Measurements from ENCODE around the gene NCOR1. TPM values are rescaled to one million over a fixed set of nuclear protein-coding genes. Genes with fewer than 3 reads are reported as not detected.

The NCOR1 gene
- total RNA-seq, 2 donors from 2014 or later: 59.6 to 65.7 TPM

DNA sequence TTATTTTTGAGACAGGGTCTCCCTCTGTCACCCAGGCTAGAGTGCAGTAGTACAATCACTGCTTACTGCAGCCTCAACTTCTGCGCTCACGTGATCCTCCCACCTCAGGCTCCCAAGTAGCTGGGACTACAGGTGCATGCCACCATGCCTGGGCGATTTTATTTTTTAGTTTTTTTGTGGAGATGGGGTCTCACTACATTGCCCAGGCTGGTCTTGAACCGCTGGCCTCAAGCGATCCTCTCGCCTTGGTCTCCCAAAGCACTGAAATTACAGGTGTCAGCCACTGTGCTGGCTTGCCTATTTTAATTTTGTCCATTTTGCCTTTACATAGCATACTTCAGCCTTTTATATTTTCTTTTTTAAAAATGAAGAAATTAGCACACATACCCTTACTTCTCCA is 164.5 kb downstream of the NCOR1 start:
- ATAC-seq (no peak), DNase-seq (no peak)
- intact Hi-C loops (cut with DNase I): no loop called here

- intact Hi-C loops (cut with DNase I): no loop called here
- no peak for DNase-seq
- ATAC-seq: peak; percentile 19 to 50
Observed at GRCh38 chr17:16048811-16049449, 166.4 kb downstream of the NCOR1 start.

- intact Hi-C loops (cut with DNase I): no loop called here
- ATAC-seq: no peak
Observed at GRCh38 chr17:16046966-16047365, 168.4 kb downstream of the NCOR1 start.

GRCh38 chr17:16044487-16044886 is 170.8 kb downstream of the NCOR1 start:
- ATAC-seq (no peak), DNase-seq (no peak)
- intact Hi-C loops (cut with DNase I): no loop called here

More at GRCh38 chr17:16046966-16047365, 168.4 kb downstream of the NCOR1 start:
- DNase-seq: no peak

DNA sequence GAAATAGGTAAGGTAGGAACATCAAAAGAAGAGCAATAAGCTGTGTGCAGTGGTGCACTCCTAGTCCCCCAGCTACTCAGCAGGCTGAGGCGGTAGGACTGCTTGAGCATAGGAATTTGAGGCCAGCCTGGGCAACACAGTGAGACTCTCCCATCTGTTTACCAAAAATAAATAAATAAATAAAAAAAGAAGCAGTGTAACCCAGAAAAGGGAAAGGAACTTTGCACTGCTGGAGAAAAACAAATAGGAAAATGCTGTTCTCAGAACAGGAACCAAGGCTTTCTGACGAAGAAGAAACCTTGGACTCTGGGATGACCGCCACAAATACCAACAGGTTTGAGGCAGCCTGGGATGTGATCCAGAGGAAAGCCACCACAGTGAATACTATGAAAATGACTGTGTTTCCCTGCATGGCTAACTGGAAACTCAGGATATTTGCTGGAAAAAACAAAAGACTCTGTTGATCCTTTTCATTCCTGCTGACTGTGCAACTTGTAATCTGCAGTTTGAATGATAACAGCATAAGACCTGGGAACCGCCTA is 174.6 kb downstream of the NCOR1 start:
- intact Hi-C loops (cut with DNase I): no loop called here
- DNase-seq (no peak), ATAC-seq (peak in 1 of 2 donors; percentile 29)

DNA sequence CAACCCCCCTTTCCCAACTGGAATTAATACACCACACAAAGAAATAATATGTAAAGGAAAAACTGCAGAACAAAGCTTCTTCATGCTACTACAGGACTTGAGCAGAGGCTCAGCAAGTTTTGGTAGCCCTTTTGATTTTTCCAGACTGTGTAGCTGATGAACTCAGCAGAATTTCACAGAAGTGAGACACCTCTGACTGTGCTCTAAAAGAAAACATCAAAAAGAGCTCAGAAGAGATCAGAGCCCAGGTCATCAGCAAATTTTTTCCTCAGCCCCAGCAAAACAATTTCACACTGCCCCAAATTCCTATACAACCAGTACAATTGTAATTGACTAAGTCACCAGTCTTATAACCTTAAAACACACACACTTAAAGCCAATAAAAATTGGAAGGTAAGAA is 177.7 kb downstream of the NCOR1 start:
- no peak for ATAC-seq

GRCh38 chr17:16036261-16036660 is 179.1 kb downstream of the NCOR1 start:
- ATAC-seq (no peak), DNase-seq (no peak)
- intact Hi-C loops (cut with DNase I): no loop called here

More for the DNA sequence above, 177.7 kb downstream of the NCOR1 start:
- DNase-seq: no peak
- intact Hi-C loops (cut with DNase I): no loop called here

- no peak for DNase-seq
- intact Hi-C loops (cut with DNase I): no loop called here
- ATAC-seq: no peak
Observed at GRCh38 chr17:16033729-16034349, 181.5 kb downstream of the NCOR1 start.

DNA sequence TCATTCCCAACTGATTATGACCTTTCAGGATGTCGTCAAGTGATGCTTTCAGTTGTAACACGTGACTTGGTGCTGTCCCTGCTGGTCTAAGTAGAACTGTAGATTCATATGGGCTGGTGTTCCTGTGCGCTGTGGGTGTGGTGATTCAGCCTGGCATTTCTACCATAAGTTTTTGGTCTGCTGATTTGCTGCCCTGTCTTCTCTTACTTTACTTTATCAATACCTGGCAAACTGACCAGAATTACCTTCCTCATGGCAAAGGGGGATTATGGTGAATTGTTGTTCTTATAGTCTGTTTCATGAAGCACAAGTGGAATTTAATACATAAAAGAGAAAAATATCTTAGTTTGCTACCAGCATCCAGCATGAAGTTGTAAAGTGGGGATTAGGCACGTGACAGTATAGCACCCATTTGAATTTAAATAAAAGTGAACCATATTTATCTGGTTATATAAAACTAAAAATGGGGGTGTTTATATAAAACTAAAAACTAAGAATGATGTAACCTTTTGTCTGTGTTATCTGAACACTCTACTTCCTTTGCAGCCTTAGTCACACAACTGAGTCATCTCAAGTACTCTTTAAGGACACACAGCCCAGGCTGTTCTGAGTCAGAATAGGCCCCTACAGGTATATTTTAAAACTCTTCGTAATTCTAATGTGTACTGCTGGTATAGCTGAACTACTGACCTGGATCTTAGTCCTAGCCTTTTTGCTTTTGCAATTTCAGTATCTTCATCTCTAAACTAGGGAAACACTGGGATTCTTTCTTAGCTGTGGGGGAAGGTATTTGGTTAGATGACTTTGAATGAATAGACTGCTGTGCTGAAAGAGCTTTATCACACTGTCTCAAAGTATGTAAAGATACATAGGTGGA is 187.4 kb downstream of the NCOR1 start:
- peak; percentile 71 to 96 for ATAC-seq
- no peak for DNase-seq
- intact Hi-C loops (cut with DNase I): no loop called here

DNA sequence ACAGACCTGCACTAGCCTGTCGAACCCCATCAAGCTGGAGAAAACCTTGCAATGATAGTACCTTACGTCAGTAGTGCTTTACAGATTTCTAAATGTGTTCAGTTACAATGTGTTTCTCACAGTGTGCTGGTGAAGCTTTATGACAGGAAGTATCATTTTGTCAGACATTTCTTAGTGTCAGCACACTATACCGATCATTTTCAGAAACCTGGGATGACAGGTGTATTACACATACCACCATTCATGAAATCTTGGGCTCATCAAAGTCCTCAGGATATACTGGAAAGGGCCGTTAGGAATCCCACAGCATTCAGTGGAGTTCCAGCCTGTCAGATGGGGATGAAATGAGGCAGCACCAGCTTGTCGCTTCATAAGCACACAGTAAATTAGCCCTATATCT is 188.4 kb downstream of the NCOR1 start:
- no peak for DNase-seq
- no peak for ATAC-seq
- intact Hi-C loops (cut with DNase I): no loop called here

DNA sequence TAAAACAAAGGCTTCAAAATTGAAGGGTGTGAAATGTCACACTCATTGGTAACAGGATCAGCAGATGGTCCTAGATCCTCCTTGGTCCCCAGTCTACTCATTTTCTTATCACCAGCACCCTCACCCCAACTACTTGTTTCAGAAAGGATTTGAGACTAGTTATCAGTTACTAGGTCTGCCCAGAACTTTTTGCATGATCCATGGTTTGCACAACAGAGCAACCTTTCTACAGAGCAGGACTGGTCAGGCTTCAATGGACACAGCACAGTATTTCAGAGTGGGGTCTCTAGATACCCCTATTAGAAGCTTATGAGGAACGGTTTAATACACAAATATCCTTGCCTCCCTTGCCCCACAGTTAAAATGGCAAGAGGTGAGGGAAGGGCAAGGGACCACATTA is 190.1 kb downstream of the NCOR1 start:
- ATAC-seq (no peak), DNase-seq (no peak)
- intact Hi-C loops (cut with DNase I): no loop called here

- intact Hi-C loops (cut with DNase I): no loop called here
- ATAC-seq: no peak
- no peak for DNase-seq
Observed at GRCh38 chr17:16023881-16024280, 191.5 kb downstream of the NCOR1 start.

GRCh38 chr17:16019347-16019746 is 196.0 kb downstream of the NCOR1 start:
- DNase-seq: no peak
- ATAC-seq: no peak
- intact Hi-C loops (cut with DNase I): no loop called here

GRCh38 chr17:16013943-16014407 is 201.4 kb downstream of the NCOR1 start:
- intact Hi-C loops (cut with DNase I): no loop called here
- no peak for DNase-seq
- ATAC-seq: peak; percentile 30 to 70

GRCh38 chr17:16007439-16007838 is 207.9 kb downstream of the NCOR1 start:
- peak in 1 of 2 donors; percentile 20 for ATAC-seq
- intact Hi-C loops (cut with DNase I): no loop called here

DNA sequence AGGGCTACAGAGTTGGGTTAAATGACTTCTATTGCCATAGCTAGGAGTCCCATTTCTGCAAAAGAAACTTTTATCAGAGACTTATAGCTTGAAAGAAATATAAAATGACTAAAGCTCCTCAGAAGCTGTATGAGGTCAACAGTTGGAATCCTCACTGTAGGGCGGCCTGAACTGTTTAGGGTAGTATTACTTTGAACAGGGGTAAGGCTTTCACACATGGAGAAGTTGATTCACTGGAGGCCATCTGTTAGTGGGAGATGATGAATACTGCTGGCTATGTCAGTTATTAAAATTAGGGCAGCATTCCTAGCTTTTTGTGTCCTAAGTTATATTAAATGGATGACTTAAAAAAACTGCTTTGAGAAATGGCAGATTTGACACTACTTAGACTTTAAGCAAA is 209.7 kb downstream of the NCOR1 start:
- ATAC-seq (no peak), DNase-seq (no peak)
- intact Hi-C loops (cut with DNase I): no loop called here

More at GRCh38 chr17:16007439-16007838, 207.9 kb downstream of the NCOR1 start:
- DNase-seq: no peak

- no peak for DNase-seq
- intact Hi-C loops (cut with DNase I): no loop called here
- ATAC-seq: no peak
Observed at GRCh38 chr17:16003841-16004240, 211.5 kb downstream of the NCOR1 start.

DNA sequence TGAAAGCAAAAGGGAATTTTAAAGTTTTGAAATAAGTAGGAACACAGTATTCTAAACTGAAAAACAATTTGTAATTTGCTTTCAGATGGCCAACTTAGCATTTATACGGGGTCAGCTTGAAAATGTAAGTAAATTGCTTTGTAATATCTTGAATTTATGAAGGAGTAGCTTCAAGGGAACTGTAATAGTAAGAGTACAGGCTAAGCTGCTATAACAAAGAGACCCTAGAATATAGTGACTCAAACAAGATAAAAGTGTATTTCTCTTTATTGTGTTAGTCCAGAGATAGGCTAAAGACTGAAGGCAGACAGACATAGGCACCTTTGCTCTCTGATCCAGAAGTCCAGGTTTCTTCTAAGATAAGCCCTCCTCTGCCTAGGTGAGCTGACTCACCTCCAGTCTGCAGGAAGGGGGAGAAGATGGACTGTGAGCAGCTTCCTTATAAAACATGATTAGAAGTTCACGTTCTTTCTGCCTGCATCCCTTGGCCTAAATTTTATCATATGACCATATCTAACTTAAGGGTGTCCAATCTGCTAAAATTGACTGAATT is 212.6 kb downstream of the NCOR1 start:
- intact Hi-C loops (cut with DNase I): no loop called here
- ATAC-seq: no peak
- DNase-seq: no peak

DNA sequence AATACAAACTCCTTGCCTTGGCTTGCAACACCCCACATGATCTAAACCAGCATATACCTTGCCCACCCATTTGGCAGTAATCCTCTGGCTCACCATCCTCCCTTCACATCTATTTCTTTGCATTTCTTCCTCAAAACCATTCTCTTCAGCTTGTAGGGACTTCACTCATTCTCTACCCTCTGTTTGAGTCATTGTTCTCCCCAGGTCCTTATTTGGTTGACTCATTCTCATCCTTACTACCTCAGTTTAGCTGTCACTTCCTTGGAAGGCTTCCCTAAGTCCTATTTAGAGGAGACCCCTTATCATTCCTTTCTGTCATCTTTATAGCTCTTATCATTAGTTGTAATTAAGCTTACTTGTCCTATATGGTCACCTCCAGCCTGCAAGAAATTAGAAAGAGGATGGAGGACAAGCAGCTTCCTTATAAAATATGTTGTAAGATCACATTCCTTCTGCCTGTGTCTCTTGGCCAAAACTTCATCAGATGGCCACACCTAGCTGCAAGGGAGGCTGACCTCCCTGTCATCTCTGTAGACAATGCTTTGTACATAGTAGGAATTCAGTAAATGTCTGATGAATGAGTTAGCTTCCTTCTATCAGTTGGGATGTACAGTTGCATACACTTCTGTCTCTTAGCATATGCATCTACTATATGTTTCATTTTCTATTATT is 214.0 kb downstream of the NCOR1 start:
- ATAC-seq: no peak
- intact Hi-C loops (cut with DNase I): no loop called here
- no peak for DNase-seq

Measured in left cardiac atrium (tissue), 4 donors.